HFFc6 (cell line): Measurements from ENCODE around the gene ARHGAP28. TPM values are rescaled to one million over a fixed set of nuclear protein-coding genes. Genes with fewer than 3 reads are reported as not detected.

ENCODE experiments used
- DNase-seq: peaks from one replicate; pipeline ENCODE4 v3.0.0-alpha.2; 2018
- H3K27ac Mint-ChIP-seq: 2 replicates; pipeline ENCODE4 v1.8.0; 2020; ENCODE audit warnings: mild to moderate bottlenecking, mixed read lengths
- H3K27me3 Mint-ChIP-seq: 2 replicates; pipeline ENCODE4 v1.8.0; 2021; ENCODE audit warnings: mild to moderate bottlenecking, moderate library complexity, mixed read lengths; ENCODE audit not compliant: insufficient read depth
- H3K36me3 Mint-ChIP-seq: 2 replicates; pipeline ENCODE4 v1.8.0; 2021; ENCODE audit warnings: low read depth, mixed read lengths
- H3K4me1 Mint-ChIP-seq: 2 replicates; pipeline ENCODE4 v1.8.0; 2020; ENCODE audit warnings: low read depth, mixed read lengths
- H3K4me3 Mint-ChIP-seq: 2 replicates; pipeline ENCODE4 v1.8.0; 2020; ENCODE audit warnings: mild to moderate bottlenecking, moderate library complexity, mixed read lengths
- H3K9me3 Mint-ChIP-seq: 2 replicates; pipeline ENCODE4 v1.8.0; 2020; ENCODE audit warnings: mild to moderate bottlenecking, mixed read lengths
- CTCF ChIP-seq: fragments of 200-600 bp; sonication (generic); IDR thresholded peaks from 2 replicates; pipeline ENCODE4 v1.5.0; 2021; ENCODE audit warnings: antibody characterized with exemption, mild to moderate bottlenecking
- total RNA-seq, 6 experiments: library from RNA; stranded (reverse); fragmentation: NEBNext Ultra II Directional; extraction: Animal tissue kit (Norgen Biotek cat#: 25700); gene quantifications; 2 replicates in 1 of 6; 3 replicates in 5 of 6; pipeline ENCODE4 v1.2.3, GENCODE V29; 2021

ARHGAP28 gene
- total RNA-seq, 6 experiments from 2014 or later = 0.05 to 0.97 (median 0.39) TPM; not detected in 1

- DNase-seq = no peak
- TF ChIP-seq CTCF = no peak
- H3K27me3 Mint-ChIP-seq = no peaks in the 10 kb centered on the region; the same call in none of the 2 replicates
- no peak overlapping the region for H3K27ac Mint-ChIP-seq
- H3K9me3 Mint-ChIP-seq = peaks cover 8% of the 10 kb centered on the region; the same call in 1 of the 2 replicates
- H3K4me3 Mint-ChIP-seq = no peak overlapping the region
- no peaks in the 10 kb centered on the region; the same call in 1 of the 2 replicates for H3K36me3 Mint-ChIP-seq
- no peaks in the 10 kb centered on the region; the same call in 1 of the 2 replicates for H3K4me1 Mint-ChIP-seq
Measured at GRCh38 chr18:6732952-6733351, 3.4 kb downstream of the ARHGAP28 start.

- H3K4me3 Mint-ChIP-seq = no peak overlapping the region
Measured at GRCh38 chr18:6733758-6734157, 4.2 kb downstream of the ARHGAP28 start.

GRCh38 chr18:6734726-6735430 lies 5.4 kb downstream of the ARHGAP28 start:
- Mint-ChIP-seq H3K36me3 (no peaks in the 10 kb centered on the region), H3K27me3 (no peaks in the 10 kb centered on the region; the same call in 1 of the 2 replicates), H3K9me3 (peaks cover 8% of the 10 kb centered on the region; the same call in 1 of the 2 replicates), H3K4me3 (no peak overlapping the region), H3K4me1 (no peaks in the 10 kb centered on the region; the same call in 1 of the 2 replicates), H3K27ac (no peak overlapping the region)
- DNase-seq = no peak
- TF ChIP-seq CTCF = no peak

More at GRCh38 chr18:6733758-6734157, 4.2 kb downstream of the ARHGAP28 start:
- H3K4me1 Mint-ChIP-seq = no peaks in the 10 kb centered on the region; the same call in 1 of the 2 replicates
- DNase-seq = no peak
- no peaks in the 10 kb centered on the region; the same call in none of the 2 replicates for H3K27me3 Mint-ChIP-seq
- H3K36me3 Mint-ChIP-seq = no peaks in the 10 kb centered on the region; the same call in 1 of the 2 replicates
- no peak overlapping the region for H3K27ac Mint-ChIP-seq
- TF ChIP-seq CTCF = no peak
- peaks cover 8% of the 10 kb centered on the region; the same call in 1 of the 2 replicates for H3K9me3 Mint-ChIP-seq

GRCh38 chr18:6737833-6738232 lies 8.3 kb downstream of the ARHGAP28 start:
- no peak overlapping the region for H3K4me3 Mint-ChIP-seq
- TF ChIP-seq CTCF = no peak
- H3K4me1 Mint-ChIP-seq = no peaks in the 10 kb centered on the region; the same call in 1 of the 2 replicates
- H3K9me3 Mint-ChIP-seq = peaks cover 15% of the 10 kb centered on the region; the same call in 1 of the 2 replicates
- DNase-seq = no peak
- no peaks in the 10 kb centered on the region for H3K36me3 Mint-ChIP-seq
- no peak overlapping the region for H3K27ac Mint-ChIP-seq
- peaks cover 2% of the 10 kb centered on the region for H3K27me3 Mint-ChIP-seq

GRCh38 chr18:6738622-6739021 lies 9.1 kb downstream of the ARHGAP28 start:
- H3K4me1 Mint-ChIP-seq = no peaks in the 10 kb centered on the region; the same call in 1 of the 2 replicates
- no peak overlapping the region for H3K4me3 Mint-ChIP-seq

More at GRCh38 chr18:6738622-6739021, 9.1 kb downstream of the ARHGAP28 start:
- no peak overlapping the region for H3K27ac Mint-ChIP-seq
- H3K36me3 Mint-ChIP-seq = no peaks in the 10 kb centered on the region
- H3K9me3 Mint-ChIP-seq = peaks cover 16% of the 10 kb centered on the region; the same call in 1 of the 2 replicates
- DNase-seq = no peak
- peaks cover 2% of the 10 kb centered on the region for H3K27me3 Mint-ChIP-seq
- no peak for TF ChIP-seq CTCF
